HepG2 (cell line): ENCODE measurements around the gene GARIN5A. TPM values are rescaled to one million over a fixed set of nuclear protein-coding genes. Genes with fewer than 3 reads are reported as not detected.

Source experiments
- GABPA ChIP-seq, 2 experiments: IDR thresholded peaks; 2 replicates each; pipeline ENCODE4 v1.6.1; 2011 to 2016; ENCODE audit warnings: low read depth in 2 of 2, low read length in 1 of 2, missing biosample characterization in 1 of 2, missing genetic modification characterization in 1 of 2
- HNF1A ChIP-seq, 2 experiments: sonication (generic) in 1 of 2; formaldehyde crosslinking in 1 of 2; IDR thresholded peaks; 2 replicates each; pipeline versions ENCODE4 v1.4.0 to v1.6.1; 2016 to 2020; ENCODE audit warnings: borderline replicate concordance in 1 of 2, low read depth in 1 of 2, mild to moderate bottlenecking in 1 of 2, missing genetic modification reagents in 1 of 2
- TRAFD1 ChIP-seq: sonication (generic); formaldehyde crosslinking; IDR thresholded peaks from 2 replicates; pipeline ENCODE4 v1.5.1; 2020; ENCODE audit warnings: missing genetic modification reagents, mild to moderate bottlenecking, borderline replicate concordance
- ZNF331 ChIP-seq: sonication (generic); formaldehyde crosslinking; IDR thresholded peaks from 2 replicates; pipeline ENCODE4 v1.4.0; 2020; ENCODE audit warnings: missing genetic modification reagents
- ZNF713 ChIP-seq: sonication (generic); formaldehyde crosslinking; IDR thresholded peaks from 2 replicates; pipeline ENCODE4 v1.4.0; 2020; ENCODE audit warnings: mild to moderate bottlenecking, missing genetic modification reagents
- polyA plus RNA-seq, 8 experiments: library from polyadenylated mRNA; depleted of rRNA in 3 of 8; stranded (reverse) in 7 of 8; unstranded in 1 of 8; fragments of >200 nt; fragmentation: Illumina TruSeq in 4 of 8; extraction: Trizol in 4 of 8; gene quantifications; 2 replicates each; pipeline versions ENCODE4 v1.2.1 to v1.2.3, GENCODE V29; 2011 to 2016; ENCODE audit warnings: low read depth in 4 of 8, missing spikeins in 1 of 8, mixed read lengths in 1 of 8; ENCODE audit not compliant: insufficient read depth in 1 of 8
- total RNA-seq, 5 experiments: library from RNA; depleted of rRNA; stranded (reverse); fragments of >200 nt; fragmentation: Illumina TruSeq; extraction: Trizol; gene quantifications; 2 replicates each; pipeline ENCODE4 v1.2.3, GENCODE V29; 2016; ENCODE audit warnings: low read depth in 1 of 5

Gene GARIN5A
- total and polyA plus RNA-seq, 2 of the 13 experiments (the other 11 are each of a cell fraction or from before 2014, with no cell fraction given) = not detected

- TF ChIP-seq HNF1A (IDR thresholded peaks at IDR 0.05; ENCODE audit: low read depth) = no peak
- TF ChIP-seq HNF1A (CRISPR knock-in tag; IDR thresholded peaks at IDR 0.05; ENCODE audit: borderline replicate concordance) = no peak
- TF ChIP-seq ZNF331 = no peak
- TF ChIP-seq ZNF713 (CRISPR knock-in tag) = no peak
- TF ChIP-seq GABPA (IDR thresholded peaks at IDR 0.05; ENCODE audit: low read depth, low read length) = no peak
- no peak for TF ChIP-seq GABPA (CRISPR knock-in tag; IDR thresholded peaks at IDR 0.05; ENCODE audit: low read depth)
- no peak for TF ChIP-seq TRAFD1 (CRISPR knock-in tag)
- TF ChIP-seq, all 625 proteins: peak for 0
Observed at GRCh38 chr19:50505856-50506611, 29.4 kb upstream of the GARIN5A start (continued).
